GM10266 (cell line): ENCODE results near the gene FRG2.
"Not testable (repeated sequence)": the region's sequence is repeated elsewhere in the genome, so short reads cannot be mapped to it uniquely, and the experiment has no call there.

ENCODE experiments used
- DNase-seq: peaks from one replicate; pipeline ENCODE4 v3.0.0; 2012; ENCODE audit errors: extremely low spot score
- TF ChIP-seq, protein P1 (sequence below): IDR thresholded peaks from 2 replicates; pipeline ENCODE4 v1.5.1; 2012; ENCODE audit warnings: mild to moderate bottlenecking, low read depth; ENCODE audit not compliant: control insufficient read depth, insufficient read depth; ENCODE audit errors: missing control alignments

The FRG2 gene

DNA sequence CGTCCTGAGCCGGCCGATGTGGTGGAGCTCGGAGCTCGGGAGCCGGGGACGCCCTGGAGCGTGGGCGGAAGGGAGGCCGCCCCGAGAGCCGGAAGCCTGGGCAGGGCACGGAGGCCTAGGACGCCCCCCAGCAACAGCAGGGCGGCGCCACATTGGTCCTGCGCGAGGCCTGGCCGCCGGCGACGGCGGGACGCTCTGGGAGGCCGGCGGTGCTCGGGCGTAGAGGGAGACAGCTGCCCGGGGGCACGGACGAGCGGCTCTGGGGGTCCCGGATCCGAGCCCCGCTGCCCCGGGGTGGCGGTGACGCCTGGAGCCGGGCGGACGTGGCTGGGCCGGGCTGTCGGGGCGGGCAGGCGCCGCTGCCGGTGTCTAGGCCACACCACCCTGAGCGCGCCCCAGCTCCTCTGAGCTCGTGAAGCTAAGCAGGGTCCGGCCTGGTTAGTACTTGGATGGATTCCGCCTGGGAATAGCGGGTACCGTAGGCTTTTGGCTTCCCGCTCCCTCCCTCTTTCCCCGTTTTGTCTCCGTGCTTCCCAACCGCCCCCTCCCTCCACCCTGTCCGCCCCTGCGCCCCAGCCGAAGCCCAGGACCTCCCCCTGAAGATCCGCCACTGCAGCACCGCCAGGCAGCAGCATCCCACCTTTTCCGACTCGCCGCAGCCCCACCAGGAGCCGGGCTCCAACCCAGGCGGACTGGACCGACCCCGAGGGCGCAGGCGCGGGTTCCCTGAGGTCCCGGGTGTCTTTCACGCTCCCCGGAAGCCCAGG, 12.1 kb downstream of the FRG2 start:
- DNase-seq: peak; percentile 22
- TF ChIP-seq, protein P1, sequence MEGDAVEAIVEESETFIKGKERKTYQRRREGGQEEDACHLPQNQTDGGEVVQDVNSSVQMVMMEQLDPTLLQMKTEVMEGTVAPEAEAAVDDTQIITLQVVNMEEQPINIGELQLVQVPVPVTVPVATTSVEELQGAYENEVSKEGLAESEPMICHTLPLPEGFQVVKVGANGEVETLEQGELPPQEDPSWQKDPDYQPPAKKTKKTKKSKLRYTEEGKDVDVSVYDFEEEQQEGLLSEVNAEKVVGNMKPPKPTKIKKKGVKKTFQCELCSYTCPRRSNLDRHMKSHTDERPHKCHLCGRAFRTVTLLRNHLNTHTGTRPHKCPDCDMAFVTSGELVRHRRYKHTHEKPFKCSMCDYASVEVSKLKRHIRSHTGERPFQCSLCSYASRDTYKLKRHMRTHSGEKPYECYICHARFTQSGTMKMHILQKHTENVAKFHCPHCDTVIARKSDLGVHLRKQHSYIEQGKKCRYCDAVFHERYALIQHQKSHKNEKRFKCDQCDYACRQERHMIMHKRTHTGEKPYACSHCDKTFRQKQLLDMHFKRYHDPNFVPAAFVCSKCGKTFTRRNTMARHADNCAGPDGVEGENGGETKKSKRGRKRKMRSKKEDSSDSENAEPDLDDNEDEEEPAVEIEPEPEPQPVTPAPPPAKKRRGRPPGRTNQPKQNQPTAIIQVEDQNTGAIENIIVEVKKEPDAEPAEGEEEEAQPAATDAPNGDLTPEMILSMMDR: peak; percentile 1

DNA sequence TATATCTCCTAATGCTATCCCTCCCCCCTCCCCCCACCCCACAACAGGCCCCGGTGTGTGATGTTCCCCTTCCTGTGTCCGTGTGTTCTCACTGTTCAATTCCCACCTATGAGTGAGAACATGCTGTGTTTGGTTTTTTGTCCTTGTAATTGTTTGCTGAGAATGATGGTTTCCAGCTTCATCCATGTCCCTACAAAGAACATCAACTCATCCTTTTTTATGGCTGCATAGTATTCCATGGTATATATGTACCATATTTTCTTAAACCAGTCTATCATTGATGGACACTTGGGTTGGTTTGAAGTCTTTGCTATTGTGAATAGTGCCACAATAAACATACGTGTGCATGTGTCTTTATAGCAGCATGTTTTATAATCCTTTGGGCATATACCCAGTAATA, 37.1 kb downstream of the FRG2 start:
- not testable (repeated sequence) for DNase-seq

DNA sequence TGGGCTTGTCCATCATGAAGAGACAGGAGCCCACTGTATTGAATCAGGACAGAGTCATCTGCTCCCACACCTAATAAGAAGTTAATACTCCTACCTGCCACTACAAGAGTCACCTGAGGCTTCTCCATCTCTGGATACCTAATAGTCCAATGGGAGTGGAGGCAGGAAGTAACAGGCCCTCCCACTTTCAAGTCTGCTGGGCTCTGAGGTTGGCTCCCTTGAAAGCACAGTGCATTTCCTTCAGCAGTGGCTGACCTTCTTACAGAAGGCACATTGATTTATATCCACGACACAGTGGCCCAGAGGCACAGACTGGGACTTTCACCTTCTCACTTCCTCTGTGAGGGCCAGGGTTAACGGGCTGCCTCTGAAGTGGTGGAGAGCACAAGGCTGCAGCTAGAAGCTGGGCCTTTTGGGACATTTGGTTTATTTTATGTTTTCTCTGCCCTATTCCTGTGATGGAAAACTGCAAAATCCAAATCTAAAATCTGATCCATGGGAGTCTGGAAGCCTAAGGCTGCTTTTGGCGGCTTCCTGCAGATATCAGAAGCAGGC, 38.1 kb downstream of the FRG2 start:
- TF ChIP-seq, protein P1: no peak
- DNase-seq: no peak

DNA sequence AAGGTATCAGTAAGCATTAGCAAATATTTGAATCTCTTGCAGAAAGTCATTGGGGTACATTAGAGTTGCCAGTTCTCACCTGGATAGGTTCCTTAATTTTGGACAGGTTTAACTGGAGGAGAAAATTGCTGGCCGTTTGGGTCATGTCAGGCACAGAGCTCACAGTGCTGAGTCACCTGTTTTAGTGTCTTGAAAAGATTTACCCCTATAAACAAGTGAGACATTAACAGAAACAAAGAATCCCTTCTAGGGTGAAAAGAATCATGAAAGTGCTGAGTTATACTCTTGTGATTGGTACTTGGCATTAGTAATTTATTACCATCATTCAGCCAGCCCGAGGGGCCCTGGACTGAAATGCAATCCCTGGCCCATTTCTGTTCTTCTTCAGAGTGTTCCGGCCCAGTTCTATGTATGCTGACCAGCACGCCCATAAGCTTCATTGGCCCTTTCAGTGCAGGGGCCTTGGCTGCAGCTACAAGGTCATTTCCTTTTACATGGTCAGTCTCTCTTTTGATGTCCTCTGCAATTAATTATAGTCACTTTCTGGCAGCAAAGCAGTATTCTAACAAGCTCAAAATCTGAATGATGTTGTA, 41.3 kb downstream of the FRG2 start:
- DNase-seq: not testable (repeated sequence)

DNA sequence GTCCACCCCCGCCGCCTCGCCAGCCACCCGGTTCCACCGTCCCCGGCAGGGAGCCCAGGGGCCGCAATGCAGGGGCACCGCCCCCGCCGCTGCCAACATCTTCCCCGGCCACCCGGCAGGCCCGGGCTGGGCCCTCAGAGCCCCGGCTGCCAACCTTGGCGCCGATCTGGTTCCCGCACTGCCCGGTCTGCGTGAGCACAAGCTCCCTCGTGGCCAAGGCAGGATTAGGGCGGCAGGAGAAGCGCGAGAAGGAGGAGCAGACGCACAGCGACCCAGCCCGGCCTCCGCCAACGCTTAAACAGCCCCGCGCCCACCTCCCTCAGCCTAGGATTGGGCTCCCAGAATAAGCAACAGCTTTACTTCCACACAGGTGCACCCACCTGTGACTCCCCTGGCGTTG, 42.4 kb downstream of the FRG2 start:
- not testable (repeated sequence) for DNase-seq

DNA sequence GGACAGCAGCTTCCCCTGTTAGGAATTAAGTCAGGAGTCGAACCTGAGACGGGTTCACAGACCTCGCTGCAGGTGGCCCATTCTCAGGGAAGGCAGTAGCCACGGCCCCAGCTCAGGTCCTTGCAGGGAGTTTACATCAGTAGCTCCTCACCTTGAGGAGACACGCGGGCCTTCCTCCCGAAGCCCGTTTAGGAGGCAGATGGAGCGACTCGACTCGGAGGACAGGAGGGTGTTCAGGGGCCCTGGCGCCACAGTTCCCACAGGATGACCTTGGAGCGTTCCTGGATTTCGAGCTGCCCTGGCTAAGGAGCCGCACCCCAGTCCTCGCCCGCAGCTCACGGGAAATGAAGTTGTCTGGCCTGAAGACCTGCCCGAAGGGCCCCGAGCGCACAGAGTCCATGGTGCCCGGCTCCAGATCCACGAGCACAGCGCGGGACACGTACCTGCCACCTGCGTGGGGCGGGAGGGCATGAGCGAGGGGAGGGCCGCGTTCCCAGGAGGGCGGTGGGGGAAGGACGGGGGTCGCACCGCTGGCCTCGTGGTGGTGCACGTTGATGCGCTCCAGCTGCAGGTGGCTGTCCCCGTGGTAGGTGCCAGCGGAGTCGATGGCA, 43.0 kb downstream of the FRG2 start:
- not testable (repeated sequence) for DNase-seq

DNA sequence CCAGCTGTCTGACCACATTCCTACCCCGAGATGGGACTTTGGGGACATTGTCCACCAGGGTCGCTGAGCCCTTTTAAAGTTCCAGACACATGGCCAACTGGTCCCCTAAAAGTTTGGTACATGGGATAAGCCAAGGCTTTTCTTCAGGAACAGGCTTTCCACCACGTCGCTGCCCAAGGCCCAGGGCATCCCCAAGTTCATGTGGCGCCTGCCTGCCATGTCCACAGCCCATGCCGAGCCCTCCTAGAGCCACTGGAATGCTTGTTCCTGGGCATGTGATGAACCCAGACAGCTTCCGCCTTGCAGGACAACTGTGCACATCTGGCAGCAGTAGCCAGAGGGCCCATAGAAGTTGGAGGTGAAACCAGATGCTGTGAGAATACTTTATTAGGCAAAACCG, 45.1 kb downstream of the FRG2 start:
- no peak for DNase-seq
- TF ChIP-seq, protein P1: no peak

DNA sequence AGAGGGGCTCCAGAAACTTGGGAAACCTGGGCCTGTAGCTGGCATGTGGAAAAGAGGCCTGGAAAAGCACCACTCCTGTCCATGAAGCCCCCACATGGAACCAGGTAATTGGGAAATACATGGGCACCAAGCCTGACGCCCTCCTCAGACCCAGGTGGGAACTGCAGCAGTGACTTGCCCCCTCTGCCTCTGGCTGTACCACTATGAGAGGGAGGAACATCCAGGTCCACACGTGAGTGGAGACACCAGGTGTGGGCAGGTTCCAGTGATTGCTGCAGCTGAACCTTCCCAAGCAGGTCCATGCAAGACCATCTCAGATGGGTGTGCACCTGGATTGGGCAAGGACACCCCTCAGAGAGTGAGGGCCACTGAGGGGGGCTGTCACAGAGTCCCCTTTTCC, 46.8 kb downstream of the FRG2 start:
- not testable (repeated sequence) for DNase-seq

DNA sequence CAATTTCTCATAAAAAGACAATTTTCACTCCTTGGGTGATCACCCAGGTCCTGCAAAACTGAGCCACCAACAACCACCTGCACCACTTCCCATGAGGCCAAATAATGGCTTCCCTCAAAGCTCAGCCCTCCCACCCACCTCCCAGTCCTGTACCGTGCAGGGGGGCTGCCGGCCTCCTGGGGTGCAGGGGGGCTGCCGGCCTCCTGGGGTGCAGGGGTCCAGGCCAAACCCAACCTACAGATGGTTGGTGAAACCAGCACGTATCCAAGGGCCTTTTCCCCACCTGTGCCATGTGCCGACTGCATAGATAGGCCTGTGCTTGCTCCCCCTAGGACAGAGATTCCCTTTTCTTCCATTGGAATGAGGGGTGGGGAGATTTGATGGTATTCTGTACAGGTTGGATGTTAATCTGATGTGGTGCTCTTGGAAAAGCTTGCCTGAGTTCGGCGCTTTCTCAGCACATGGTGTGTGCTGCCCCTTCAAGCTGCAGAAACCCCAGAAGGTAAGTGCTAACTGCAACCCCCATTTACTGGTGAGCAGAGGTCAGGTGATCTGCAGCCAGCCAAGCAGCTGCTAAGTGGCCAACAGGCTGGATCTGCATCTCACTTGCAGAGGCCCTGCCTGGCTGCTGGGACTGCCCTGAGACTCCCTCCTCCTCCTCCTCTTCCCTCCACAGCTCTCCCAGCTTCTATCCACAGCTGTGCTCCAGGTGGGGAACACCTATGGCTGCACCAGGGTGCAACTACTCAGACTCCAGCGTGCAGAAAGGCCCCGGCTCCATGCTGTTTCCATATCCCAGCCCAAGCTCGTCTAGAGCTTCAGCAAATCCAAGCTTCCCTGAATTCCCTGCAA, 47.6 kb downstream of the FRG2 start:
- TF ChIP-seq, protein P1: no peak
- DNase-seq: no peak
